Measurements from ENCODE around the gene RETREG2.

The RETREG2 gene

DNA sequence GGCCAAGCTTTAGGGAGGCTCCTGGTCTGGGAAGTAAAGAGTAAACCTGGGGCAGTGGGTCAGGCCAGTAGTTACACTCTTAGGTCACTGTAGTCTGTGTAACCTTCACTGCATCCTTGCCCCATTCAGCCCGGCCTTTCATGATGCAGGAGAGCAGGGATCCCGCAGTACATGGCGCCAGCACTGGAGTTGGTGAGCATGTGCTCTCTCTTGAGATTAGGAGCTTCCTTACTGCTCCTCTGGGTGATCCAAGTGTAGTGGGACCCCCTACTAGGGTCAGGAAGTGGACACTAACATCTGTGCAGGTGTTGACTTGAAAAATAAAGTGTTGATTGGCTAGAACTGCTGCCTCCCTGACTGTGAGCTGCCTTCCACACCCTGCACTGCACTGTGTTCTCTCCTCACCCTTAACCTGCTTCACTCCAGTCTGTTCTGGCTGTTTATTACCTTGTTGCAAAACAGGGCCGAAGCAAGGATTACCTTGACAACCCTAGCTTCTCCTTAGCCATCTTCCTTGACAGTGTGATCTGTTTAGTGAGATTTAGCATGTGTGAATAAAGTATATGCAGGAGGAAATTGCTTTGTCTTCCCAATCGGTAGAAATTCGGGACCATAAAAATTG is 5.2 kb downstream of the RETREG2 start:
- no CpG with 5 or more reads among the region's 6 CpGs for WGBS (ENCODE audit: extremely low coverage, insufficient coverage, insufficient read length)

DNA sequence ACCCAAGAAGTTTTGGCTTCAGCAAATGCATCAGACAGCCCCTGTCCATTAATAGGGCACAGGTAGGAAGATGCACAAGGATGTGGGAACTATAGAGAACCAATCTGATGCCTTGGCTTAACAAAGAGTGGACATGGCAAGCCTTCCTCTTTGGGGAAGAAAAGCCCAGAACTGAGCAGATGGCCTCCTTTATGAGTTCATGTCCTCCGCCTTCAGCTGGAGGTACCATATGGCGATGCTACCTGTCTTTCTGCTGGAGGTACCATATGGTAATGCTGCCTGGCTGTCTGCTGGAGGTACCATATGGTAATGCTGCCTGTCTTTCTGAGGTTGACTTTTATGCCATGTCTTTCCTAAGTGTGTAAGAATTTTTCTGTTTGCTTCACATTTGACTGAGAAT is 6.0 kb downstream of the RETREG2 start:
- Histone ChIP-seq H3K36me3 (ENCODE audit: control insufficient read depth in 1 of 2, insufficient read depth in 2 of 2, low read length in 2 of 2) (peaks cover 38 to 47% of the 10 kb centered on the region in 2 experiments), H3K18ac (ENCODE audit: low read length) (no peak overlapping the region), H3K79me2 (ENCODE audit: control insufficient read depth, insufficient read depth, low read length, poor library complexity) (no peaks in the 10 kb centered on the region), H3K14ac (ENCODE audit: low read length) (no peak overlapping the region), H3K4me3 (ENCODE audit: low read depth, low read length) (no peak overlapping the region), H2BK5ac (ENCODE audit: low read depth, low read length, poor library complexity) (no peak overlapping the region), H3K4me1 (ENCODE audit: control insufficient read depth in 1 of 2, insufficient read depth in 2 of 2, low read length in 2 of 2) (no peaks in the 10 kb centered on the region), H4K12ac (ENCODE audit: low read depth, low read length) (no peak overlapping the region), H3K9me3 (ENCODE audit: insufficient read depth, low read depth, low read length) (no peaks in the 10 kb centered on the region), H3K27me3 (ENCODE audit: insufficient read depth, low read length) (no peaks in the 10 kb centered on the region), H3K4me2 (ENCODE audit: low read length) (no peak overlapping the region), H3K27ac (ENCODE audit: low read depth, low read length) (no peak overlapping the region), H3K4ac (ENCODE audit: low read depth, low read length) (no peak overlapping the region), H2BK12ac (ENCODE audit: low read length) (no peak overlapping the region), H2AFZ (ENCODE audit: insufficient read depth, low read length, poor library complexity) (no peak overlapping the region), H4K8ac (ENCODE audit: low read depth, low read length) (no peak overlapping the region), H4K91ac (ENCODE audit: low read depth, low read length) (no peak overlapping the region), H3K79me1 (ENCODE audit: low read length) (no peaks in the 10 kb centered on the region), H3K9ac (ENCODE audit: low read length) (no peak overlapping the region), H3K23ac (ENCODE audit: low read length) (no peak overlapping the region), H2AK5ac (ENCODE audit: low read length) (no peak overlapping the region), H2BK120ac (ENCODE audit: insufficient read depth, low read length, poor library complexity) (no peak overlapping the region)
- DNase-seq = no peak
- WGBS (ENCODE audit: extremely low coverage, insufficient coverage, insufficient read length) = no CpG with 5 or more reads among the region's 2 CpGs

More for the DNA sequence above, 5.2 kb downstream of the RETREG2 start:
- H3K14ac ChIP-seq (ENCODE audit: low read length) = no peak overlapping the region
- no peak overlapping the region for H4K91ac ChIP-seq (ENCODE audit: low read depth, low read length)
- no peak overlapping the region for H2AK5ac ChIP-seq (ENCODE audit: low read length)
- no peak overlapping the region for H3K4me3 ChIP-seq (ENCODE audit: low read depth, low read length)
- no peak overlapping the region for H3K27ac ChIP-seq (ENCODE audit: low read depth, low read length)
- H3K79me2 ChIP-seq (ENCODE audit: control insufficient read depth, insufficient read depth, low read length, poor library complexity) = peaks cover 4% of the 10 kb centered on the region
- H2BK12ac ChIP-seq (ENCODE audit: low read length) = no peak overlapping the region
- H4K12ac ChIP-seq (ENCODE audit: low read depth, low read length) = no peak overlapping the region
- H3K9ac ChIP-seq (ENCODE audit: low read length) = no peak overlapping the region
- H3K27me3 ChIP-seq (ENCODE audit: insufficient read depth, low read length) = no peaks in the 10 kb centered on the region
- no peak overlapping the region for H3K4me2 ChIP-seq (ENCODE audit: low read length)
- no peak overlapping the region for H3K23ac ChIP-seq (ENCODE audit: low read length)
- peaks cover 38 to 47% of the 10 kb centered on the region in 2 experiments for H3K36me3 ChIP-seq (ENCODE audit: control insufficient read depth in 1 of 2, insufficient read depth in 2 of 2, low read length in 2 of 2)
- H4K8ac ChIP-seq (ENCODE audit: low read depth, low read length) = no peak overlapping the region
- peaks cover 2% of the 10 kb centered on the region for H3K79me1 ChIP-seq (ENCODE audit: low read length)
- no peak overlapping the region for H2BK120ac ChIP-seq (ENCODE audit: insufficient read depth, low read length, poor library complexity)
- H3K4me1 ChIP-seq (ENCODE audit: control insufficient read depth in 1 of 2, insufficient read depth in 2 of 2, low read length in 2 of 2) = peaks cover 3 to 6% of the 10 kb centered on the region in 2 experiments
- no peak overlapping the region for H3K4ac ChIP-seq (ENCODE audit: low read depth, low read length)
- no peaks in the 10 kb centered on the region for H3K9me3 ChIP-seq (ENCODE audit: insufficient read depth, low read depth, low read length)
- no peak overlapping the region for H2BK5ac ChIP-seq (ENCODE audit: low read depth, low read length, poor library complexity)
- H2AFZ ChIP-seq (ENCODE audit: insufficient read depth, low read length, poor library complexity) = no peak overlapping the region
- no peak overlapping the region for H3K18ac ChIP-seq (ENCODE audit: low read length)
- DNase-seq = no peak

- no peak overlapping the region for H3K9ac ChIP-seq (ENCODE audit: low read length)
- no peak overlapping the region for H3K4ac ChIP-seq (ENCODE audit: low read depth, low read length)
- no peak overlapping the region for H4K91ac ChIP-seq (ENCODE audit: low read depth, low read length)
- DNase-seq = no peak
- no peak overlapping the region for H2BK120ac ChIP-seq (ENCODE audit: insufficient read depth, low read length, poor library complexity)
- no peak overlapping the region for H2BK12ac ChIP-seq (ENCODE audit: low read length)
- H2BK5ac ChIP-seq (ENCODE audit: low read depth, low read length, poor library complexity) = no peak overlapping the region
- H3K4me2 ChIP-seq (ENCODE audit: low read length) = no peak overlapping the region
- H3K27me3 ChIP-seq (ENCODE audit: insufficient read depth, low read length) = no peaks in the 10 kb centered on the region
- H4K8ac ChIP-seq (ENCODE audit: low read depth, low read length) = no peak overlapping the region
- peaks cover 15 to 22% of the 10 kb centered on the region in 2 experiments for H3K36me3 ChIP-seq (ENCODE audit: control insufficient read depth in 1 of 2, insufficient read depth in 2 of 2, low read length in 2 of 2)
- no peak overlapping the region for H2AK5ac ChIP-seq (ENCODE audit: low read length)
- H3K14ac ChIP-seq (ENCODE audit: low read length) = no peak overlapping the region
- H3K4me3 ChIP-seq (ENCODE audit: low read depth, low read length) = no peak overlapping the region
- no peaks in the 10 kb centered on the region for H3K79me2 ChIP-seq (ENCODE audit: control insufficient read depth, insufficient read depth, low read length, poor library complexity)
- no peaks in the 10 kb centered on the region for H3K79me1 ChIP-seq (ENCODE audit: low read length)
- no peak overlapping the region for H4K12ac ChIP-seq (ENCODE audit: low read depth, low read length)
- no peak overlapping the region for H3K27ac ChIP-seq (ENCODE audit: low read depth, low read length)
- no peaks in the 10 kb centered on the region for H3K9me3 ChIP-seq (ENCODE audit: insufficient read depth, low read depth, low read length)
- no peak overlapping the region for H3K23ac ChIP-seq (ENCODE audit: low read length)
- H2AFZ ChIP-seq (ENCODE audit: insufficient read depth, low read length, poor library complexity) = no peak overlapping the region
- no peaks in the 10 kb centered on the region for H3K4me1 ChIP-seq (ENCODE audit: control insufficient read depth in 1 of 2, insufficient read depth in 2 of 2, low read length in 2 of 2)
- H3K18ac ChIP-seq (ENCODE audit: low read length) = no peak overlapping the region
- WGBS (ENCODE audit: extremely low coverage, insufficient coverage, insufficient read length) = no CpG with 5 or more reads among the region's 7 CpGs
Measured at GRCh38 chr2:219186754-219187456, 8.8 kb downstream of the RETREG2 start.

- no peak overlapping the region for H2BK5ac ChIP-seq (ENCODE audit: low read depth, low read length, poor library complexity)
- H3K27me3 ChIP-seq (ENCODE audit: insufficient read depth, low read length) = no peaks in the 10 kb centered on the region
- no peak overlapping the region for H2BK120ac ChIP-seq (ENCODE audit: insufficient read depth, low read length, poor library complexity)
- no peak overlapping the region for H3K27ac ChIP-seq (ENCODE audit: low read depth, low read length)
- no peak overlapping the region for H3K18ac ChIP-seq (ENCODE audit: low read length)
- H3K4ac ChIP-seq (ENCODE audit: low read depth, low read length) = no peak overlapping the region
- no peaks in the 10 kb centered on the region for H3K9me3 ChIP-seq (ENCODE audit: insufficient read depth, low read depth, low read length)
- H3K9ac ChIP-seq (ENCODE audit: low read length) = no peak overlapping the region
- H3K36me3 ChIP-seq (ENCODE audit: control insufficient read depth in 1 of 2, insufficient read depth in 2 of 2, low read length in 2 of 2) = no peaks in the 10 kb centered on the region
- no peak overlapping the region for H3K4me2 ChIP-seq (ENCODE audit: low read length)
- no peak overlapping the region for H2BK12ac ChIP-seq (ENCODE audit: low read length)
- H3K14ac ChIP-seq (ENCODE audit: low read length) = no peak overlapping the region
- no peak overlapping the region for H4K91ac ChIP-seq (ENCODE audit: low read depth, low read length)
- no peak overlapping the region for H4K12ac ChIP-seq (ENCODE audit: low read depth, low read length)
- WGBS (ENCODE audit: extremely low coverage, insufficient coverage, insufficient read length) = no CpG with 5 or more reads among the region's 1 CpG
- no peak overlapping the region for H4K8ac ChIP-seq (ENCODE audit: low read depth, low read length)
- H3K4me3 ChIP-seq (ENCODE audit: low read depth, low read length) = no peak overlapping the region
- no peak overlapping the region for H2AFZ ChIP-seq (ENCODE audit: insufficient read depth, low read length, poor library complexity)
- DNase-seq = no peak
- H3K4me1 ChIP-seq (ENCODE audit: control insufficient read depth in 1 of 2, insufficient read depth in 2 of 2, low read length in 2 of 2) = no peaks in the 10 kb centered on the region
- no peaks in the 10 kb centered on the region for H3K79me1 ChIP-seq (ENCODE audit: low read length)
- H2AK5ac ChIP-seq (ENCODE audit: low read length) = no peak overlapping the region
- H3K23ac ChIP-seq (ENCODE audit: low read length) = no peak overlapping the region
- no peaks in the 10 kb centered on the region for H3K79me2 ChIP-seq (ENCODE audit: control insufficient read depth, insufficient read depth, low read length, poor library complexity)
Measured at GRCh38 chr2:219197388-219197787, 19.3 kb downstream of the RETREG2 start.
